Prostate gland (tissue), 2 donors: ENCODE results near the gene SNTN.

Experiments used
- POLR2AphosphoS5 ChIP-seq: sonication (generic); formaldehyde crosslinking; IDR thresholded peaks from one replicate; pipeline ENCODE4 v1.6.1; 2017; ENCODE audit warnings: antibody characterized with exemption
- TF ChIP-seq, protein P1 (sequence below), 4 experiments: fragments of 200-600 bp in 2 of 4; fragments of 450-650 bp in 2 of 4; sonication (generic) in 2 of 4; IDR thresholded peaks; 1 replicate in 3 of 4; 2 replicates in 1 of 4; pipeline ENCODE4 v1.5.1; 2016 to 2019; ENCODE audit warnings: antibody characterized with exemption in 4 of 4, mild to moderate bottlenecking in 2 of 4, moderate library complexity in 2 of 4

DNA sequence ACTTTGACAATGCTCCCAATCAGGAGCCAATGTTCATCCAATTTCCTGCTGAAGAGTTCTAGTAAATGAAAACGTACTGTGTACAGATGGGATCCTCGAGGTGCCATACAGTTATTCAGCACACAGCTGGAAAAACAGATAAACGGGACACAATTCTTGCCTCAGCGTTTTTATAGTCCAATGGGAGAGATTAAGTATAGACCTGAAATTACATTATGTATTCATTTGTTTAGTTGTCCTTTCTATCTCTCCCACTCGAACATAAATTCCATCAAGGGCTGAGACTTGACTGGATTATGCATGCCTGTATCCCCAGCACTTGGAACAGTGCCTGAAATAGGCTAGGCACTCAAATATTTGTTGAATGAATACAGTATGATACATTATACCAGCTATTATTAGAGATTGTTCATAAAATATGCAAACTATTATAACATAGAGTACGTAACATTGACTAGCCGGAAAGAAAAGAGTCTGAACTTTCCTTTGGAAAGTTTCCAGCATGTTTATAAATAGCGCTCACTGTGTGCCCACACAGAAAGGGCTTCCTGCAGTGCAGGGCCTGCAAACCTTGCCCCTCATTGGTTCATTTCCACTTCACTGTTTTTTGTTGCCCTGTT lies 27.4 kb upstream of the SNTN start:
- TF ChIP-seq, protein P1, sequence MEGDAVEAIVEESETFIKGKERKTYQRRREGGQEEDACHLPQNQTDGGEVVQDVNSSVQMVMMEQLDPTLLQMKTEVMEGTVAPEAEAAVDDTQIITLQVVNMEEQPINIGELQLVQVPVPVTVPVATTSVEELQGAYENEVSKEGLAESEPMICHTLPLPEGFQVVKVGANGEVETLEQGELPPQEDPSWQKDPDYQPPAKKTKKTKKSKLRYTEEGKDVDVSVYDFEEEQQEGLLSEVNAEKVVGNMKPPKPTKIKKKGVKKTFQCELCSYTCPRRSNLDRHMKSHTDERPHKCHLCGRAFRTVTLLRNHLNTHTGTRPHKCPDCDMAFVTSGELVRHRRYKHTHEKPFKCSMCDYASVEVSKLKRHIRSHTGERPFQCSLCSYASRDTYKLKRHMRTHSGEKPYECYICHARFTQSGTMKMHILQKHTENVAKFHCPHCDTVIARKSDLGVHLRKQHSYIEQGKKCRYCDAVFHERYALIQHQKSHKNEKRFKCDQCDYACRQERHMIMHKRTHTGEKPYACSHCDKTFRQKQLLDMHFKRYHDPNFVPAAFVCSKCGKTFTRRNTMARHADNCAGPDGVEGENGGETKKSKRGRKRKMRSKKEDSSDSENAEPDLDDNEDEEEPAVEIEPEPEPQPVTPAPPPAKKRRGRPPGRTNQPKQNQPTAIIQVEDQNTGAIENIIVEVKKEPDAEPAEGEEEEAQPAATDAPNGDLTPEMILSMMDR (IDR thresholded peaks at IDR 0.05), result no peak
- TF ChIP-seq POLR2AphosphoS5, result no peak
